Activated CD8-positive, alpha-beta memory T cell treated with anti-CD3 and anti-CD28 coated beads for 1 hour (primary cell): ENCODE data around the gene CHAD.

Source experiments
- DNase-seq, 2 donors: peaks; one replicate each; pipeline ENCODE4 v3.0.0-alpha.2; 2020; ENCODE audit warnings: low read depth in 1 of 2; ENCODE audit errors: extremely low read depth in 1 of 2

The CHAD gene

GRCh38 chr17:50458701-50459676 is 9.7 kb downstream of the CHAD start:
- no peak for DNase-seq

- DNase-seq: no peak
Observed at GRCh38 chr17:50458270-50458669, 10.4 kb downstream of the CHAD start.

- no peak for DNase-seq
Observed at GRCh38 chr17:50457621-50458020, 11.1 kb downstream of the CHAD start.

- no peak for DNase-seq
Observed at GRCh38 chr17:50453901-50454300, 14.8 kb downstream of the CHAD start.

GRCh38 chr17:50452630-50453300 is 15.9 kb downstream of the CHAD start:
- no peak for DNase-seq

GRCh38 chr17:50451943-50452629 is 16.6 kb downstream of the CHAD start:
- no peak for DNase-seq

- no peak for DNase-seq
Observed at GRCh38 chr17:50448643-50449042, 20.0 kb downstream of the CHAD start.

- DNase-seq: no peak
Observed at GRCh38 chr17:50447870-50448595, 20.6 kb downstream of the CHAD start.

GRCh38 chr17:50445730-50446325 is 22.9 kb downstream of the CHAD start:
- no peak for DNase-seq

GRCh38 chr17:50444841-50445715 is 23.6 kb downstream of the CHAD start:
- DNase-seq: no peak

- DNase-seq: no peak
Observed at GRCh38 chr17:50443505-50443974, 25.1 kb downstream of the CHAD start.

- DNase-seq: no peak
Observed at GRCh38 chr17:50440838-50441829, 27.5 kb downstream of the CHAD start.

- DNase-seq: no peak
Observed at GRCh38 chr17:50440172-50440837, 28.4 kb downstream of the CHAD start.

- no peak for DNase-seq
Observed at GRCh38 chr17:50439008-50439407, 29.7 kb downstream of the CHAD start.

- DNase-seq: no peak
Observed at GRCh38 chr17:50437409-50437808, 31.3 kb downstream of the CHAD start.

- no peak for DNase-seq
Observed at GRCh38 chr17:50432125-50432762, 36.4 kb downstream of the CHAD start.
